Body of pancreas (tissue), 4 donors: Measurements from ENCODE around the gene ELP4.

Source experiments
- CTCF ChIP-seq, 7 experiments: fragments of 450-650 bp in 4 of 7; fragments of 200-600 bp in 3 of 7; sonication (generic) in 3 of 7; IDR thresholded peaks; one replicate each; pipeline ENCODE4 v1.5.1; 2016 to 2019; ENCODE audit warnings: antibody characterized with exemption in 7 of 7
- POLR2A ChIP-seq, 3 donors: fragments of 450-650 bp; IDR thresholded peaks; one replicate each; pipeline ENCODE4 v1.6.1; 2016; ENCODE audit warnings: antibody characterized with exemption in 3 of 3, mild to moderate bottlenecking in 2 of 3

- TF ChIP-seq CTCF (IDR thresholded peaks at IDR 0.05) (no peak), POLR2A (IDR thresholded peaks at IDR 0.05) (no peak)
Measured at GRCh38 chr11:31803813-31804311, 294.3 kb downstream of the ELP4 start.
